ENCODE results near the gene GPLD1. TPM values are rescaled to one million over a fixed set of nuclear protein-coding genes. Genes with fewer than 3 reads are reported as not detected.

GPLD1 gene
- polyA plus RNA-seq, 1 donor, result 2.5 TPM

DNA sequence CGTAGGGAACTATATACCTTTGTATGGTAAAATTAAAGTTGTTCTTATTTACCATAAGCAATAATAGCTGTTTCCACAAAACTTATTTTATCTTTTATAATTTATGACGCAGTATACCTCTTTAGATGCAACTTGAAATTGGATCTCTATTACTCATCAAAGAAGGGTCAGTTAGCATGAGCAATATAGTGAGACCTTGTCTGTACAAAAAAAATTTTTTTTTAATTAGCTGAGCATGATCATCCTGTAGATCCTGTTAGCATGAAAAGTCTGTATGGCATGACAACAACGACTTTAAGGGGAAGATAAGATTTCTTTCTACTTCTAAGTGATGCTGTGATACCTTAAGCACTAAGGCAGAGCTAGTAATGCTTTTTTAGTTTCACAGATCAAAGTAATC lies 11.3 kb upstream of the GPLD1 start:
- DNase-seq (ENCODE audit: low read depth), result no peak

DNA sequence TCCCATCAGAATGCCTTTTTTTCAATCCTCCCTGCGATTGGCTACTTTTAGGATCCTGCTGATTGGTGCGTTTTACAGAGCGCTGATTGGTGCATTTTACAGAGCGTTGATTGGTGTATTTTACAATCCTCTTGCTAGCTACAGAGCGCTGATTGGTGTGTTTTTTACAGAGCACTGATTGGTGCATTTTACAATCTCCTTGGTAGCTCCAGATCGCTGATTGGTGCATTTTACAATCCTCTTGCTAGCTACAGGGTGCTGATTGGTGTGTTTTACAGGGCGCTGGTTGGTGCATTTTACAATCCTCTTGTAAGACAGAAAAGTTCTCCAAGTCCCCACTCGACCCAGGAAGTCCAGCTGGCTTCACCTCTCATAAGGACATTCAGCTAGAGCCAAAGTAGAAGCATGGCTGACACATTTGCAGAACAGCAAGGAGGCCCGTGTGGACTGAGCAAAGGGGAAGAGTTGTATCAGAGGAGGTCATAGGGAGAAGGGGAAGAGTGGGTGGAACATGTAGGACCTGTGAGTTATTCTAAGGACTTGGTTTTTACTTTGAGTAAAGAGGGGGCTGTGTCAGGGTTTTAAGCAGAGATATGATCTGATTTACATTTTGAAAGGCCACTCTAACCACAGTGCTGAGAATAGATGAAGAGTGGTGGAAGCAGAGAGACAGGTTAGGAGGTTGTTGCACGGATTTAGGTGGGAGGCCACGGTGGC lies 8.0 kb upstream of the GPLD1 start:
- no peak for DNase-seq (ENCODE audit: low read depth)

- DNase-seq (ENCODE audit: low read depth), result peak; percentile 31
These were observed 5.7 kb upstream of the GPLD1 start, which contains the start of gene ALDH5A1 for GRCh38 chr6:24494821-24495795. TSS of gene ALDH5A1 (plus strand) at chr6:24494969. CDS start at chr6:24494997, 28 bp downstream.

- DNase-seq (ENCODE audit: low read depth), result no peak
These were observed 4.8 kb upstream of the GPLD1 start for GRCh38 chr6:24493945-24494820.

- no peak for DNase-seq (ENCODE audit: low read depth)
These were observed 3.1 kb upstream of the GPLD1 start for GRCh38 chr6:24492475-24492874.

GRCh38 chr6:24490948-24491347 lies 1.6 kb upstream of the GPLD1 start:
- no peak for DNase-seq (ENCODE audit: low read depth)

DNA sequence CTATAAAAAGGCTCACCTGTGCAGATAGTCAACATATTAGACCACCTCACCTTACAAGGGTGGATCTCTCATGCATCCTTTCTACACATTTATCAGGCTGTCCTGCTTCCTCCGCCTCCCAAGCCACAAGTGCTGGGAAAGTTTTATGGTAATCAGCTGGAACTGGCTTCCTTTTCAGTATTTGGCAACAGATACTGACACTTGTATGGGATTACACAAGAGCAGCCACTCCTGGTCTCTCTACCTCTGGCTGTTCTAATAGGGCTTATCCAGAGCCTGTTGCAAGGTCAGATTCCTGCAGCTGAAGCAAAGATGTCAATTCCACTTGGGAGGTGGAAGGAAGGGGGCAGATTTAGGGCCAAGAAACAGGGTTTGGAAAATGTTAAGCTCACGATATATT lies 503 bp upstream of the GPLD1 start:
- no peak for DNase-seq (ENCODE audit: low read depth)

DNA sequence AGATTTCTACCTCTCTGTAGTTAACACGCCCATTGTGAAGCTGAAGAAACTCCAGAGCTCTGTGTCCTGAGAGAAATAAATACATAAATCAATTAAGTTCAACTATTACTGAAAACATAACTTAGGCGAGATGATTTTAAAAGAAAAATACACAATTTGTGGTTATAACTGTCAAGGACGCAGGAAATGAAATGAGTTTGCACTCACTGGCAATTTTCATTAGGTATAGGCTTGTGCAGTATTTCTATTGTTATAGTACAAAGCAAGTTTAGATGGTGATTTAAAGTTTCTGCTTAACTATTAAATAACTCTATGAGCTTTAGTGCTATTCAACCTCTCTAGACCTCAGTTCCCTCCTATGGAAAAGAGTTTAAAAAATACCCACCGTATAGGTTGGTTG lies 3.3 kb downstream of the GPLD1 start:
- DNase-seq (ENCODE audit: low read depth), result no peak

- no peak for DNase-seq (ENCODE audit: low read depth)
These were observed 4.6 kb downstream of the GPLD1 start for GRCh38 chr6:24484657-24485323.

DNA sequence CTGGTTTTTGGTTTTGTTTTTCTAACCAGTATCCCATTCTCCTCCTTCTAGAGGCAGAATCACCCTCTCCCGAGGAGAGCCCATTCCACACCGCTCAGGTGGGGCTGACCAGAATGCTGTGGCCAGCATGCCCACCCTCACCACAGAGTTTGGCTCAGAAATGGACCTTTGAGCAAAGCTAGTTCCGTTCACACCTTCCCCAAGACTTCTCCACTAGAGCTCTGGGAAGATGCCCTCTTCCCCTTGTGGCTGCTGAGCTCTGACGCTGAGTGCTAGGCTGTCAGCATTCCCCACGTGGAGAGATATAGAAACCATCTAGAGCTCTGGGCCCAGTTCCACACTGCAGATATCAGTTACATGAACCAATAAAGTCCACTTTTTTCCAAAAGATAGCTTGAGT lies 7.9 kb downstream of the GPLD1 start:
- DNase-seq (ENCODE audit: low read depth), result no peak

- DNase-seq (ENCODE audit: low read depth), result no peak
These were observed 8.7 kb downstream of the GPLD1 start for GRCh38 chr6:24480705-24481104.

- DNase-seq (ENCODE audit: low read depth), result no peak
These were observed 10.5 kb downstream of the GPLD1 start for GRCh38 chr6:24478903-24479302.

GRCh38 chr6:24477070-24477469 lies 12.3 kb downstream of the GPLD1 start:
- no peak for DNase-seq (ENCODE audit: low read depth)

- DNase-seq (ENCODE audit: low read depth), result no peak
These were observed 12.7 kb downstream of the GPLD1 start for GRCh38 chr6:24476631-24477030.

GRCh38 chr6:24472181-24472580 lies 17.2 kb downstream of the GPLD1 start:
- no peak for DNase-seq (ENCODE audit: low read depth)

- DNase-seq (ENCODE audit: low read depth), result no peak
These were observed 19.6 kb downstream of the GPLD1 start for GRCh38 chr6:24469811-24470210.

DNA sequence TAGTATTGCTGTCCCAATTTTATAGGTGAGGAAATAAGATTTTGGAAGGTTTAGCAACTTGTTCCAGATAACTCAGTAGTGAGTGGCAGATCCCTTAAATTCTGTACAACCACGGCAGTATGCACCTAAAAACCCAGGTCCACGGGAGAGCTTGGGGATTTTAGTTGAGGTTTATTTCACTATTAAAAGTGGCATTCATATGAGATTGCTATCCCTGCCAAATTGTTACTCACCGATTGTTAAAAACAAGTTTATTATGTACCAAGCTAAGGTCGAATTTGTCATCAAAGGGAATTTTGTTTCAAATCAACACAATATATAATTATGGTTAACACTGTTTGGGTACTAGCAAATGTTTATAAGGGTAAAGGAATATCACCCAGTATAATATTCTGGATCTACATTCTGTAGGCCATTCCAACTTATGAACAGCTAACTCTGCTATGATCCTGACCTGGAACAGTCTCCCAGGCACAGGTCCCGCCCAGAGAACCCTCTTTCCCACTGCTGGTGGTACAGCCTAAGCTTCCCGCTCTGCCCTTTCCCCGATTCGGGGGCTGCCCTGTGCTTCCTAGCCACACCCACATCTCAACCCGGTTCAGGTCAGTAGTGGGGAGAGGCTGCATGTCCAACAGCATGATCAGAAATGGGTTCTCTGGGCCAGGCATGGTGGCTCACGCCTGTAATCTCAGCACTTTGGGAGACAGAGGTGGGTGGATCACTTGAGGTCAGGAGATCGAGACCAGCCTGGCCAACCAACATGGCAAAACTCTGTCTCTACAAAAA lies 24.9 kb downstream of the GPLD1 start:
- DNase-seq (ENCODE audit: low read depth), result no peak

- no peak for DNase-seq (ENCODE audit: low read depth)
These were observed 28.4 kb downstream of the GPLD1 start for GRCh38 chr6:24460966-24461365.

DNA sequence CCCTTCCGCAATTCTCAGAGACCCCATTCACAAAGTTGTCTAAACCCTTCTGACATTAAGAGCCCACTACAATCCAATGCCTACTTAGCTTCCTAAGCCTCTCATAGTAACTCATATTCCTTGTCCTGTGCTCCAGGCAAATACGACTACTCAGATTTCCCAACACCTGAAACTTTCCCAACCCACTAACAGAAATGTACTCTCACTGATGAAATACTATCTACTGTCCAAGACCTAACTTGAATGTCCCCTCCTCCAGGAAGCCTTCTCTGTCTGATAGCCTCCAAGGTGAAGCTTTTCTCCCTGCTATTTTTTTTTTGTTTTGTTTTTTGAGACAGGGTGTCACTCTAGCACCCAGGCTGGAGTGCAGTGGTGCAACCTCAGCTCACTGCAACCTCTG lies 30.4 kb downstream of the GPLD1 start:
- no peak for DNase-seq (ENCODE audit: low read depth)

DNA sequence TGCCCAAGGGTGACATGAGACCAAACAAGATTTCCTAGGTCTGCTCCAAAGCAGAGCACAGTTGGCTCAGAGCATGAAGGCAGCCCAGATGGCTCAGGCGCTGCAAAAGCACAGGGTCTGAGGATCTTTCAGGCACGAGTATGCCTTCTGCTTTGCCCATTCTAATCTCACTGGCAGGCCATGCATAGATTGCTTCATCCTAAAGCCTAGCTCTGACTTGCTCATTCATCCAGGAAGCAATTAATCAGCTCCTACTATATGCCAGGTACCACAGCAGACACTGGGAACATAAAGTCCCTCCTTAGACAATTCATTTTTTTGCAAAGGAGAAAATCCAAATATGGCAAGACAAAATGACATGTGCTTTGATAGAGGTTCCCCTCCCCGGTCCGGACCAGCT lies 31.2 kb downstream of the GPLD1 start:
- no peak for DNase-seq (ENCODE audit: low read depth)

Data from forelimb muscle (tissue), 1 donor.